Cortex of kidney (tissue), 1 donor: ENCODE results near the gene GALNT11.
"Not testable (repeated sequence)": the region's sequence is repeated elsewhere in the genome, so short reads cannot be mapped to it uniquely, and the experiment has no call there.

Experiments
- DNase-seq: peaks from one replicate; lab custom pipeline; 2025; lab: John Stamatoyannopoulos, UW

The GALNT11 gene

DNA sequence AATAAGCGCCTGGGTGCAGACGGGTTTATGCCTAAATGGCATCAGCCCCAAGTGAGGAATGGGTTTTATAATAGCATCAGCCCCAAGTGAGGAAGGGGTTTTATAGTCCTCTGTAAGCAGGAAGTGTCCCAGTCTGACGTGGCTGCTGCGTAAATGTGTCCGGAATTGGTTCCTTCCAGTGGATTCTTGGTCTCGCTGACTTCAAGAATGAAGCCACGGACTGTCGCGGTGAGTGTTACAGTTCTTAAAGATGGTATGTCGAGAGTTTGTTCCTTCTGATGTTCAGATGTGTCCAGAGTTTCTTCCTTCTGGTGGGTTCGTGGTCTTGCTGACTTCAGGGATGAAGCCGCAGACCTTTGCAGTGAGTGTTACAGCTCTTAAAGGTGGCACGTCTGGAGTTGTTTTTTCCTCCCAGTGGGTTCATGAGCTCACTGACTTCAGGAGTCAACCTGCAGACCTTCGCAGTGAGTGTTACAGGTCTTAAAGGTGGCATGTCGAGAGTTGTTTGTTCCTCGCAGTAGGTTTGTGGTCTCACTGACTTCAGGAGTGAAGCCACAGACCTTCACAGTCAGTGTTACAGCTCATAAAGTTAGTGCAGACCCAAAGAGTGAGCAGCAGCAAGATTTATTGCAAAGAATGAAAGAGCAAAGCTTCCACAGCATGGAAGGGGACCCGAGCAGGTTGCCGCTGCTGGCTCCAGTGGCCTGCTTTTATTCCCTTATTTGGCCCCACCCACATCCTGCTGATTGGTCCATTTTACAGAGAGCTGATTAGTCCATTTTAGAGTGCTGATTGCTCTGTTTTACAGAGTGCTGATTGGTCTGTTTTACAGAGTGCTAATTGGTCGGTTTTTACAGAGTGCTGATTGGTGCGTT is 2.3 kb downstream of the GALNT11 start:
- not testable (repeated sequence) for DNase-seq

DNA sequence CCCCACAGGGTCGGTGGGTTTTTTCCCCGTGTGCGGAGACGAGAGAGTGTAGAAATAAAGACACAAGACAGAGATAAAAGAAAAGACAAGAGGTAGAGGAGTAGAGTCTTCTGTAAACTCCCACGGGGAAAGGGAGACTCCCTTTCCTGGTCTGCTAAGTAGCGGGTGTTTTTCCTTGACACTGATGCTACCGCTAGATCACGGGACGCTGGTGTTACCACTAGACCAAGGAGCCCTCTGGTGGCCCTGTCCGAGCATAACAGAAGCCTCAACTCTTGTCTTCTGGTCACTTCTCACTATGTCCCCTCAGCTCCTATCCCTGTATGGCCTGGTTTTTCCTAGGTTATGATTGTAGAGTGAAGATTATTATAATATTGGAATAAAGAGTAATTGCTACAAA is 4.6 kb downstream of the GALNT11 start:
- not testable (repeated sequence) for DNase-seq

DNA sequence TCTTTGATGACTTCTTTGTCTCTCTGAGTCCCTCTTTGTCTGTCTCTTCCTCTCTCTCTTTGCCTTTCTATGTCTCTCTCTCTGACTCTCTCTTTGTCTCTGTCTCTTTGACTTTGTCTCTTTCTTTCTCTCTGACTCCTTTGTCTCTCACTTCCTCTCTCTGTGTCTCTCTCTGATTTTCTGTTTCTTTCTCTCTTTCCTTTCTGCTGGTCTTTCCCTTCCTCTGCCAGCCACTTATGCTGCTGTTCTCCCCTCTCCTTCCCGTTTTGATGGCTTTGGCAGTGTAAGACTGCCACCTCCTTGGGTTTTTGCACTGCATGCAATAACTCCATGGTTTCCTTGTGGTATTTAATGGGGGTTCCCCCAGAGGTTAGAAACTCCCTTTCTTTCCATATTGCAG is 5.2 kb downstream of the GALNT11 start:
- not testable (repeated sequence) for DNase-seq

GRCh38 chr7:152035817-152036216 is 10.3 kb downstream of the GALNT11 start:
- no peak for DNase-seq

DNA sequence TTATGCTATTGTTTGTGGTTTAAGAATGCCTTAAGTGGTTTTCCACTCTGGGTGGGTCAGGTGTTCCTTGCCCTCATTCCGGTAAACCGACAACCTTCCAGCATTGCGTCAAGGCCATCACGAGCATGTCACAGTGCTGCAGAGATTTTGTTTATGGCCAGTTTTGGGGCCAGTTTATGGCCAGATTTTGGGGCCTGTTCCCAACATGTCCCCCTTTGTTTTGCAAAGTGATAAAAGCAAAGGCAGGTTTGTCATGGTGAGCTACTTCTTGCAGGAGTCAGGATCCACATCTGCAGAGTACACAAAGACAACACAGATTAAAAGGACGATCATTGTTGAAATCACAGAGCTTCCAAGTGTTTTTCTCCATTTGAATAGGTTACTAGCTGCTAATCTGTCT is 12.9 kb downstream of the GALNT11 start:
- not testable (repeated sequence) for DNase-seq

GRCh38 chr7:152043086-152043485 is 17.6 kb downstream of the GALNT11 start:
- DNase-seq = not testable (repeated sequence)

GRCh38 chr7:152044909-152045308 is 19.4 kb downstream of the GALNT11 start:
- not testable (repeated sequence) for DNase-seq

DNA sequence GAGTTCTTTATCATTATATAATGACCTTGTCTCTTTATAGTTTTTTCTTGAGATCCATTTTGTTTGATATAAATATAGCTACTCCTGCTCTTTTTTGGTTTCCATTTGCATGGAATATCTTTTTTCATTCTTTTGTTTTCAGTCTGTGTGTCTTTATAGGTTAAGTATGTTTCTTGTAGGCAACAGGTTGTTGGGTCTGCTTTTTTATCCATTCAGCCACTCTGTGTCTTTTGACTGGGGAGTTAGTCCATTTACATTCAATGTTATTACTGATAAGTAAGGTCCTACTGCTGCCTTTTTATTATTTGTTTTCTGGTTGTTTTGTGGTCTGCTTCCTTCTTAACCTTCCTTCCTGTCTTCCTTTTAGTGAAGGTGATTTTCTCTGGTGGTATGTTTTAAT is 21.1 kb downstream of the GALNT11 start:
- no peak for DNase-seq

DNA sequence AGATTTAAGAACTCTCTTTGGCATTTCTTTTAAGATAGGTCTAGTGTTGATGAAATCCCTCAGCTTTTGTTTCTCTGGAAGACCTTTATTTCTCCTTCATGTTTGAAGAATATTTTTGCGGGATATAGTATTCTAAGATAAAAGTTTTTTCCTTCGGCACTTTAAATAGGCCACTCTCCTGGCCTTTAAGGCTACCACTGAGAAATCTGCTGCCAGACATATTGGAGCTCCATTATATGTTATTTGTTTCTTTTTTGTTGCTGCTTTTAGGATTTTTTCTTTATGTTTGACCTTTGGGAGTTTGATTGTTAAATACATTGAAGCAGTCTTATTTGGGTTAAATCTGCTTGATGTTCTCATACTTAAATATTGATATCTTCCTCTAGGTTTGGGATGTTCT is 22.6 kb downstream of the GALNT11 start:
- DNase-seq = no peak

GRCh38 chr7:152050547-152050971 is 25.1 kb downstream of the GALNT11 start:
- DNase-seq = no peak

DNA sequence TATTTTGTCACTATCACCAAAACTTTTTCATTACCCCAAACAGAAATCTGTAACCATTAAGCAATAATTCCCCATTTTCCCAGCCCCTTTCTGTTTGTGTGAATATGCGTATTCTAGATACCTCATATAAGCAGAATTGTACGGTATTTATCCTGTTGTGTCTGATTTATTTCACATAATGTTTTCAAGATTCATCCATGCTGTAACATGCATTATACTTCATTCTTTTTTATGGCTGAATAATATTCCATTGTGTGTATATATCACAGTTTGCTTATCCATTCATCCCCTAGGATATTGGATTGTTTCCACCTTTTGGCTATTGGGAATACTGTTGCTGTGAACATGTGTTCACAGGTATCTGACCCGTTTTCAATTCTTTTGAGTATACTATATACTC is 26.5 kb downstream of the GALNT11 start:
- DNase-seq = no peak

DNA sequence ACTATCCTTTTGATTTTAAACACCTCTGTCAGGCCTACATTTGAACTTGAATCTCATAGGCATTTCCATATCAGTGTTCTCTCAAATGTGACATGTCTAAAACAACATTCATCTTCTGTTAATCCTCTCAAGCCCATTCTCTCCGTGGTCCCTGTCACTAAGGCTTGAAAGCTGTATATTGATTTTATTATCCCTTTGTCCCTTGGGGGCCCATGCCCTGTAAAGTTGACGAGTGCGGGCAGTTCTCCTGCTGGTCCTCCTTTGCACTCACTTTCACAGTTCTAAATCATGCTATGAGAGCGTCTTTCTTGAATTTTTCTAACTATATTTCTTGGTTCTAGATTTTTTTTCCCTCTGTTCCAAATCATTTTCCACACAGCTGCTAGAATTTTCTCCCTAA is 27.3 kb downstream of the GALNT11 start:
- DNase-seq = no peak

DNA sequence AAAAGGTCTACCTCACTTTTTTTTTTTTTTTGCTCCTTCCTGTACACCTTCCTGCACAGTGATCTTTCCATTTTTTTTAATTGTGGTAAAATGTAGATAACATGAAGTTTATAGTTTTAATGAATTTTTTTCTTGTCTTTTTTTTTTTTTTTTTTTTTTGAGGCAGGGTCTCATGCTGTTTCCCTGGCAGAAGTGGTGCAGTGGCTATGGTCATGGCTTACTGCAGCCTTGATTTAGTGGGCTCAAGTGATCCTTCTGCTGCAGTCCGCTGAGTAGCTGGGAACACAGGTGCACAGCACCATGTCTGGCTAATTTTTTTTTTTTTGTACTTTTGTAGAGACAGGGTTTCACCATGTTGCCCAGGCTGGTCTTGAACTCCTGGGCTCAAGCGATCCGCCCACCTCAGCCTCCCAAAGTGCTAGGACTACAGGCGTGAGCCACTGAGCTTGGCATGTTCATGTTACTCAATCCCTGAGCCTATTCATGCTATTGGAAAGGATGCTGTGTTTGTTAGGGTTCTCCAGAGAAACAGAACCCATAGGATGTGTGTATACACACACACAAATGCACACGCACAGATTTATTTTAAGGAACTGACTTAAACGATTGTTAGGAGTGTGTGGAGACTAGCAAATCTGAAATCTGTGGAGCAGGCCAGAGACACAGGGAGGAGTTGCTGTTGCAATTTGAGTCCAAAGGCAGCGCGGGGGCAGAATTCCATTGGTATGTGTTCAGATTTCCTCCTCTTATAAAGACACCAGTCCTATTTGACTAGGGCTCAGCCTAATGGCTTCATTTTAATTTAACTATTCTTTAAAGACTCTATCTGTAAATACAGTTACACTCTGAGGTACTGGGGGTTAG is 29.1 kb downstream of the GALNT11 start:
- DNase-seq = no peak

DNA sequence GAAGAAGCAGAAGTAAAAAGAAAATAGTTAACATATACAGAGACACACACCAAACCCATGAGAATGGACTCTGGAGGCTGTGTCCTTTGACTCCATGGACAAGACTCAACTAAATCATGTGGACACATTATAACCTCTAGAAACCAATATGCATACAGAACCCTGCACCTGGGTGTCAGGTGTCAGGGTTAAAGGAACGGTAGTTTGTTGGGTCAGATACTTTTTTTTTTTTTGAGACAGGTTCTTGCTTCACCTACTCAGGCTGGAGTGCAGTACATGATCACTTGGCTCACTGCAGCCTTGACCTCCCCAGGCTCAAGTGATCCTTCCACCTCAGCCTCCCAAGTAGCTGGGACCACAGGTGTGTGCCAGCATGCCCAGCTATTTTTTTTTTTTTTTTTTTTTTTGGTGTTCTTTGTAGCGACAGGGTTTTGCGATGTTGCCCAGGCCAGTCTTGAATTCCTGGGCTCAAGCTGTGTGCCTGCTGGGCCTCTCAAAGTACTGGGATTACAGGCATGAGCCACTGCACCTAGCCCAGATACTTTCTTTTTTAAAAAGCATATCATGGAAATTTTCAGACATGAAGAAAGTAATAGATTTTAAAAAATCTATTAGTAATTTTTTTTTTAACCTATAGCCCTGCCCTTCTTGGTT is 31.3 kb downstream of the GALNT11 start:
- no peak for DNase-seq

- no peak for DNase-seq
These were observed 33.8 kb downstream of the GALNT11 start for GRCh38 chr7:152059311-152059710.

GRCh38 chr7:152061086-152061485 is 35.6 kb downstream of the GALNT11 start:
- not testable (repeated sequence) for DNase-seq

GRCh38 chr7:152063192-152063591 is 37.7 kb downstream of the GALNT11 start:
- DNase-seq = not testable (repeated sequence)

- not testable (repeated sequence) for DNase-seq
These were observed 38.3 kb downstream of the GALNT11 start for GRCh38 chr7:152063821-152064220.

DNA sequence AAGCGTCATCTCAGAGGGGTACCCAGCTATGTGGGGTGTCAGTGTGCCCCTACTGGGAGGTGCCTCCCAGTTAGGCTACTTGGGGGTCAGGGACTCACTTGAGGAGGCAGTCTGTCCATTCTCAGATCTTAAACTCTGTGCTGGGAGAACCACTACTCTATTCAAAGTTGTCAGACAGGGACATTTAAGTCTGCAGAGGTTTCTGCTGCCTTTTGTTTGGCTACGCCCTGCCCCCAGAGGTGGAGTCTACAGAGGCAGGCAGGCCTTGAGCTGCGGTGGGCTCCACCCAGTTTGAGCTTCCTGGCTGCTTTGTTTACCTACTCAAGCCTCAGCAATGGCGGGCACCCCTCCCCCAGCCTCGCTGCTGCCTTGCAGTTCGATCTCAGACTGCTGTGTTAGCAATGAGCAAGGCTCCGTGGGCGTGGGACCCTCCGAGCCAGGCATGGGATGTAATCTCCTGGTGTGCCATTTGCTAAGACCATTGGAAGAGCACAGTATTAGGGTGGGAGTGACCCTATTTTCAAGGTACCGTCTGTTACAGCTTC is 40.4 kb downstream of the GALNT11 start:
- not testable (repeated sequence) for DNase-seq

DNA sequence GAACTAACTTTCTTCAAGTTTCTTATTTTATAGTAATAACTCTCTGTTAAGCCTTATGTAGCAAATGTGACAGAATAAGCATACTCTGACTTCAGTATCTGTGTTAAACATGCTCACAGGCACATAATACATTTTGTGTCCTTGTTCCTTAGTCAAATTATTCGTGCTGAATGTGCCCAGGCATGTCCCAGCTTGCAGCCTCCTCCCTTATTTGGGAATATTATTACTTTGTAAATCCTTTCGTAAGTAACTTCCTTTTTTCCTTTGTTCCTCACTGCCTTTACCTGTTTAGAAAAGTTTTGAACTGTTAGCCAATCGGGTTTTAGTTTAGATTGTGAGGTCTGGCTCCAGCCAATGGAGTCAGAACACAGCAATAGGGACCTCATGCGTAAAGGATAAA is 46.9 kb downstream of the GALNT11 start:
- no peak for DNase-seq

- no peak for DNase-seq
These were observed 47.9 kb downstream of the GALNT11 start for GRCh38 chr7:152073352-152073751.

DNA sequence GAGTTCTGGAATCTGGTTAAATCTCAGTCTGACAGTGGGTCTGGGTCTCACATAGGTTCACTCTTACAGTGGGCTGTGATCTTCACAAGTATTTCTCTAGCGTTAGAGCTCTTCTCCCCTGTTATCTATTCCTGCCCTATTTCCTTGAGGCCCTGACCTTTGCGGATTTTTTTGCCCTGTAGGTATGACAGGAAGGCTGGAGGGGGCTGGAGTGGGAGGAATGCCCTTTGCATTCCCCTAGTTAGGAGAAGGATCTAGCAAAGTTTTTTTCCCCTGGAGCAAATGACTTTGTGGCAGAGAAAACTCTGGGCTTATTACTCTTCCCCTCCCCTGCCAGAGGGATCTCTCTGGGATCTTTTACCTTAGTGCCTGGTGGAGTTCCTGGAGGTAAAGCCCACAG is 49.2 kb downstream of the GALNT11 start:
- DNase-seq = no peak
